CD14-positive monocyte (primary cell): ENCODE results near the gene COL6A6. TPM values are rescaled to one million over a fixed set of nuclear protein-coding genes. Genes with fewer than 3 reads are reported as not detected.

ENCODE experiments used
- DNase-seq, 3 donors: peaks; one replicate each; pipeline ENCODE4 v3.0.0-alpha.2; 2011 to 2022
- H2AFZ ChIP-seq: 2 replicates; pipeline ENCODE4 v1.6.0; 2012; ENCODE audit warnings: mild to moderate bottlenecking, low read depth, low read length, inconsistent platforms; ENCODE audit not compliant: insufficient read depth, poor library complexity, severe bottlenecking
- H3K27ac ChIP-seq, 2 donors: 1 replicate in 1 of 2; 2 replicates in 1 of 2; pipeline ENCODE4 v1.5.1; 2012 to 2013; ENCODE audit warnings: low read length in 2 of 2, control low read depth in 1 of 2, inconsistent platforms in 1 of 2, low read depth in 1 of 2, mild to moderate bottlenecking in 1 of 2
- H3K27me3 ChIP-seq, 2 donors: one replicate each; pipeline versions ENCODE4 v1.6.0 to v1.6.1; 2011 to 2013; ENCODE audit warnings: low read length in 2 of 2; ENCODE audit not compliant: control insufficient read depth in 2 of 2, insufficient read depth in 2 of 2
- H3K36me3 ChIP-seq, 2 donors: replicated peaks in 1 of 2; 1 replicate in 1 of 2; 2 replicates in 1 of 2; pipeline versions ENCODE4 v1.5.1 to v1.6.1; 2012 to 2013; ENCODE audit warnings: low read length in 2 of 2, control low read depth in 1 of 2, inconsistent platforms in 1 of 2, mild to moderate bottlenecking in 1 of 2; ENCODE audit not compliant: insufficient read depth in 2 of 2, control insufficient read depth in 1 of 2
- H3K4me1 ChIP-seq, 2 donors: 1 replicate in 1 of 2; 2 replicates in 1 of 2; pipeline versions ENCODE4 v1.5.1 to v1.6.1; 2012 to 2013; ENCODE audit warnings: low read length in 2 of 2, control low read depth in 1 of 2, inconsistent platforms in 1 of 2, mild to moderate bottlenecking in 1 of 2, moderate library complexity in 1 of 2; ENCODE audit not compliant: insufficient read depth in 2 of 2, control insufficient read depth in 1 of 2
- H3K4me2 ChIP-seq: replicated peaks from 2 replicates; pipeline ENCODE3; 2012; ENCODE audit warnings: low read length, moderate library complexity, mild to moderate bottlenecking; ENCODE audit not compliant: poor library complexity, severe bottlenecking; ENCODE audit errors: extremely low read depth
- H3K4me3 ChIP-seq, 3 experiments: fragments of 200-600 bp in 1 of 3; sonication (generic) in 1 of 3; replicated peaks in 1 of 3; 1 replicate in 2 of 3; 2 replicates in 1 of 3; pipeline ENCODE4 v1.5.1; 2011 to 2013; ENCODE audit warnings: low read length in 3 of 3, mild to moderate bottlenecking in 3 of 3, control low read depth in 2 of 3, low read depth in 2 of 3, inconsistent platforms in 1 of 3, moderate library complexity in 1 of 3
- H3K79me2 ChIP-seq: 2 replicates; pipeline ENCODE4 v1.6.0; 2012; ENCODE audit warnings: mild to moderate bottlenecking, control low read depth, inconsistent platforms, low read length, moderate library complexity; ENCODE audit not compliant: insufficient read depth
- H3K9ac ChIP-seq: 2 replicates; pipeline ENCODE4 v1.6.0; 2017; ENCODE audit warnings: low read length, mild to moderate bottlenecking; ENCODE audit not compliant: insufficient read depth, poor library complexity, severe bottlenecking
- H3K9me3 ChIP-seq, 2 donors: replicated peaks in 1 of 2; 1 replicate in 1 of 2; 2 replicates in 1 of 2; pipeline versions ENCODE4 v1.5.1 to v1.6.1; 2012 to 2013; ENCODE audit warnings: low read length in 2 of 2, control low read depth in 1 of 2; ENCODE audit not compliant: control insufficient read depth in 1 of 2, insufficient read depth in 1 of 2
- H4K20me1 ChIP-seq: 2 replicates; pipeline ENCODE4 v1.6.0; 2012; ENCODE audit warnings: mild to moderate bottlenecking, low read length, control low read depth, moderate library complexity; ENCODE audit not compliant: insufficient read depth
- H3K27ac Mint-ChIP-seq, 7 donors: one replicate each; pipeline ENCODE4 v1.8.0; 2020; ENCODE audit warnings: mild to moderate bottlenecking in 7 of 7, mixed read lengths in 7 of 7, moderate library complexity in 6 of 7, inconsistent platforms in 2 of 7
- H3K27me3 Mint-ChIP-seq, 3 donors: one replicate each; pipeline ENCODE4 v1.8.0; 2021 to 2022; ENCODE audit warnings: low read depth in 3 of 3, mild to moderate bottlenecking in 3 of 3, mixed read lengths in 3 of 3, moderate library complexity in 3 of 3, inconsistent platforms in 1 of 3
- H3K36me3 Mint-ChIP-seq, 2 donors: one replicate each; pipeline ENCODE4 v1.8.0; 2020; ENCODE audit warnings: mixed read lengths in 2 of 2, inconsistent platforms in 1 of 2, mild to moderate bottlenecking in 1 of 2
- H3K4me1 Mint-ChIP-seq: one replicate; pipeline ENCODE4 v1.8.0; 2020; ENCODE audit warnings: mild to moderate bottlenecking, mixed read lengths
- H3K4me3 Mint-ChIP-seq, 2 donors: one replicate each; pipeline ENCODE4 v1.8.0; 2020; ENCODE audit warnings: mild to moderate bottlenecking in 2 of 2, mixed read lengths in 2 of 2, moderate library complexity in 1 of 2
- H3K9me3 Mint-ChIP-seq, 7 donors: one replicate each; pipeline ENCODE4 v1.8.0; 2020 to 2022; ENCODE audit warnings: mixed read lengths in 7 of 7, mild to moderate bottlenecking in 6 of 7, moderate library complexity in 6 of 7, inconsistent platforms in 2 of 7
- CTCF ChIP-seq: fragments of 200-600 bp; IDR thresholded peaks from one replicate; pipeline ENCODE4 v1.8.0; 2022; ENCODE audit warnings: antibody characterized with exemption, mild to moderate bottlenecking
- WGBS: methylation state at CpG from one replicate; pipeline ENCODE4 v1.1.5; 2013; ENCODE audit warnings: missing lambda C conversion rate; ENCODE audit not compliant: insufficient coverage; 5-methylcytosine and 5-hydroxymethylcytosine counted together
- intact Hi-C, 2 donors: fragments of 100-400 bp; cut with micrococcal nuclease; formaldehyde crosslinking; loops; one replicate each; pipeline versions ENCODE4 v1.15.0 to v1.15.1; 2023
- polyA plus RNA-seq, 3 donors: library from polyadenylated mRNA; depleted of rRNA in 1 of 3; unstranded in 2 of 3; stranded (reverse) in 1 of 3; fragments of 300-500 nt in 2 of 3; fragments of >200 nt in 1 of 3; fragmentation: Illumina TruSeq in 2 of 3; gene quantifications; 1 replicate in 2 of 3; 2 replicates in 1 of 3; pipeline ENCODE4 v1.2.3, GENCODE V29; 2012 to 2021

The COL6A6 gene
- polyA plus RNA-seq, 3 donors: not detected

- Histone ChIP-seq H4K20me1 (no peaks in the 10 kb centered on the region), H2AFZ (no peak overlapping the region), H3K9me3 (no peaks in the 10 kb centered on the region), H3K4me2 (no peak overlapping the region), H3K4me1 (no peaks in the 10 kb centered on the region), H3K27ac (no peak overlapping the region), H3K36me3 (no peaks in the 10 kb centered on the region), H3K9ac (no peak overlapping the region), H3K79me2 (no peaks in the 10 kb centered on the region), H3K27me3 (no peaks in the 10 kb centered on the region), H3K4me3 (no peak overlapping the region)
- intact Hi-C loops: no loop called here
- H3K9me3 Mint-ChIP-seq: peaks cover 0 to 3% (median 0%) of the 10 kb centered on the region in 7 donors
- WGBS: 100% methylated on average over 1 of the region's 1 CpG
- peaks cover 0 to 3% (median 2%) of the 10 kb centered on the region in 3 donors for H3K27me3 Mint-ChIP-seq
- H3K4me3 Mint-ChIP-seq: no peak overlapping the region
- TF ChIP-seq CTCF: no peak
- no peak for DNase-seq
- H3K27ac Mint-ChIP-seq: no peak overlapping the region
- no peaks in the 10 kb centered on the region for H3K4me1 Mint-ChIP-seq
- H3K36me3 Mint-ChIP-seq: no peaks in the 10 kb centered on the region
Measured at GRCh38 chr3:130468311-130468710, 48.7 kb upstream of the COL6A6 start.

- DNase-seq: no peak
- WGBS: 100% methylated on average over 1 of the region's 3 CpGs
- no peaks in the 10 kb centered on the region for H3K4me1 ChIP-seq
- no peaks in the 10 kb centered on the region for H3K36me3 ChIP-seq
- Mint-ChIP-seq H3K36me3 (no peaks in the 10 kb centered on the region), H3K27ac (no peak overlapping the region), H3K9me3 (peaks cover 0 to 9% (median 4%) of the 10 kb centered on the region in 7 donors), H3K27me3 (peaks cover 0 to 3% (median 0%) of the 10 kb centered on the region in 3 donors), H3K4me1 (no peaks in the 10 kb centered on the region), H3K4me3 (no peak overlapping the region)
- H3K9ac ChIP-seq: no peak overlapping the region
- H3K79me2 ChIP-seq: no peaks in the 10 kb centered on the region
- H3K27me3 ChIP-seq: no peaks in the 10 kb centered on the region
- H4K20me1 ChIP-seq: no peaks in the 10 kb centered on the region
- H3K27ac ChIP-seq: no peak overlapping the region
- intact Hi-C loops: no loop called here
- no peak overlapping the region for H2AFZ ChIP-seq
- H3K4me3 ChIP-seq: no peak overlapping the region
- TF ChIP-seq CTCF: no peak
- peaks cover 0 to 3% of the 10 kb centered on the region in 2 donors for H3K9me3 ChIP-seq
- H3K4me2 ChIP-seq: no peak overlapping the region
Measured at GRCh38 chr3:130470126-130470525, 46.9 kb upstream of the COL6A6 start.
